NCI-H1105 treated with DMSO at 0.1 percent for 48 hours (cell line): ENCODE results near the gene SRD5A1.

Source experiments
- DNase-seq: peaks from one replicate; lab custom pipeline; 2025; lab: John Stamatoyannopoulos, UW

The SRD5A1 gene

DNA sequence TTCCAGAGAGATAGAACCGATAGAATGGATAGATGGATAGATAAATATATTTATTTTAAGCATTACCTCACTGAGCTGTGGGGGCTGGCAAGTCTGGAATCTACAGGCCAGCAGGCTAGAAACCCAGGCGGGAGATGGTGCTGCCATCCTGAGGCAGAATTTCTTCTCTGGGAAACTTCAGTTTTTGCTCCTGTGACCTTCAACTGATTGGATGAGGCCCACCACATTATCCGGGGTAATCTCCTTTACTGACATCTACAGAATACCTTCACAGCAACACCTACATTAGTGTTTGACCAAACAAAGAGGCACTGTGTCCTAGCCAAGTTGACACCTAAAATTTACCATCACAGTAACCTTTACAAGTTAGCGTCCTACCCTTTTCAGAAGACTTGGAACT lies 50.8 kb downstream of the SRD5A1 start:
- no peak for DNase-seq

DNA sequence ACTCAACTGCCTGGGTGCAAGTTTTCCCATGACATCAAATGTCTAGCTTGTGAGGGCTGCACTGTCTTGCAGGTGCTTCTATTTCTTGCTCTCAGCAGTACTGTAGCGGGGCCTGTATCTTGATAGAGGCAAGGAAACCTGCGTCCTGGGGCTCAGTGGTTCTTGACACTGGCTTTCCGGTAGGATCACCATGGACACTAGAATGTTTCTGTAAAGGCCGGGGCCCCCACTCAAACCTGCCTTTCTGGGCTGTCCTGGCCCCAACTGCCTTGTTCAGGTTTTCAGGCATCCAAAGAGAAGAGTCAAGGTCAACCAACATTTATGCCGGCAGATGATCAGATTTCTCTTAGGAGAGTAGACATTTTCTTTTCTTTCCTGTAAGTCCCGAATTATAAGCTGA lies 53.3 kb downstream of the SRD5A1 start:
- no peak for DNase-seq

DNA sequence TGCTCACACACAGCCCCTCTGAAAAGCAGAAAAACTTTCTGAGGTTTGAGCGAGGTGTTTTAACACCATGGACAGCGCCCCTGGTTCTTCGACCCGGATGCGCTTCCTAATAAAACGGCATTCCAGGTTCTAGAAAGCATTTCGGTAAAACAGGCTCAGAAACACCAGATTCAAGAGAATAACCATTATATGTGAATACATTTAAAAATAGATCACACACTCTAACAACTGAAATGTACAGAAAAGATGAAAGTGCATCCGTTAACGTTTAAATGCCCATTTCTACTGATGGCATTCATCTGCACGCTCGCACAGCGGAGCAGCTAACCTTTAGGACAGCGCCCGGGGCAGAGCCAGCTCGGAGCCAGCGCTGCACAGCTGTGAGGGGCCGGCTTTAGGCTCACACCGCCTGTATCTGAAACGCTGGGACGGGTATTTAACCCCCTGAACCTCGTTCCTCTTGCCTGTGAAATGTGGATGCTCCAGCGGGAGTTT lies 53.7 kb downstream of the SRD5A1 start:
- DNase-seq: no peak

DNA sequence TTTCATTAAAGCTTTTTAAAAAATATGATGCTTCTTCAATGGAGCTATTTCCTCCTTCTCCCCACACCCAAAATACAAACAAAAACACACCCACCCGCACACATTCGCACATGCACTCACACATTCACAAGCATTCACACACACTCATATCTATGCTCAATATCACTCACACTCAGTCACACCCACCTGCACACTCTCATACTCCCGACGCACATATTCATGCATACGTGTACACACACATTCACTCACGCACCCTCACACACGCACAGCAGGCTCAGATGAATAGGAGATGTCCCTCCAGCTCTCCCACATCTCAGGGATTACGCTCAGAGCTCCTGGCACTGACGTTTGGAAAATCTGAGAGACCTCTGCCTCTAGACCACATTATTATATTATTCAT lies 54.3 kb downstream of the SRD5A1 start:
- DNase-seq: no peak

DNA sequence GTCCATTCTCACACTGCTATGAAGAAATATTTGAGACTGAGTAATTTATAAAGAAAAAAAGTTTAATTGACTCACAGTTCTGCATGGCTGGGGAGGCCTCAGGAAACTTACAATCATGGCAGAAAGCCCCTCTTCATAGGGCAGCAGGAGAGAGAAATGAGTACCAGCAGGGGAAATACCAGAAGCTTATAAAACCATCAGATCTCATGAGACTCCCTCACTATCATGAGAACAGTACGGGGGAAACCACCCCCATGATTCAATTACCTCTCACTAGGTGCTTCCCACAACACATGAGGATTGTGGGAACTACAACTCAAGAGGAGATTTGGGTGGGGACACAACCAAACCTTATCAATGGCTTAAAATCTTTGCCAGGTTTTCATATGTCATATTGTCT lies 59.7 kb downstream of the SRD5A1 start:
- DNase-seq: no peak

DNA sequence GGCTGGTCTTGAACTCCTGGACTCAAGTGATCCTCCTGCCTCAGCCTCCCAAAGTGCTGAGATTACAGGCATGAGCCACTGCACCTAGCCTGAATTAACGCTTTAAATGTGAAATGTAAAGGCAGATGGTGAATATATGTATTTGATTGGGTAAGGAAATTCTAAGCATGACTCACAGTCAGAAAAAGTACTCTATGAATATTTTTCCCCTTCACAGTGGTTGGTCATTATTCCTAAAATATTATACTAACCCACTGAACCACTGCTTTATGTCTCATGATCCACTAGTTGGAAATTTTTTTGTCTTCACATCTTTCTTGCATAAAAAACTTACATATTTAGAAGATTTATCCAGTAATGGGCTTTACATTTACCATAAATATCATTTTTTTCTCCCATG lies 65.5 kb downstream of the SRD5A1 start:
- DNase-seq: no peak

DNA sequence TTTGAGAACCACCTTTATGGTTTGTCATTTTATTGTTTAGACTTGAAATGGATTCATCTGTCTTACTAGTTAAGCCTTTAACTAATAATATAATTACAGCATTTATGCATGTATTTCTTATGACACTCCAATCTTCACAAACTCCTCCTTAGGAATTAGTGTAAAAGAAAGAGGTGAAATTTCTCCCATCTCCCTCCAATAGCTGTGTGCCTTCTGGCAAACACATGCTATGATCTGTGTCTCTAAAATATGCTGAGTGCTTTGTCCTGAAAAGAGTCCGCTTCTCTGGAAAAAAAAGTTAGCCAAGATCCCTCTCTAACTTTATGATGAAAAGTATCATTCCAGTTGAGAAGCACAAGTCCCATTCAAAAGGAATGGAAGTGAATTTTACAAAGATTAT lies 66.1 kb downstream of the SRD5A1 start:
- DNase-seq: no peak

DNA sequence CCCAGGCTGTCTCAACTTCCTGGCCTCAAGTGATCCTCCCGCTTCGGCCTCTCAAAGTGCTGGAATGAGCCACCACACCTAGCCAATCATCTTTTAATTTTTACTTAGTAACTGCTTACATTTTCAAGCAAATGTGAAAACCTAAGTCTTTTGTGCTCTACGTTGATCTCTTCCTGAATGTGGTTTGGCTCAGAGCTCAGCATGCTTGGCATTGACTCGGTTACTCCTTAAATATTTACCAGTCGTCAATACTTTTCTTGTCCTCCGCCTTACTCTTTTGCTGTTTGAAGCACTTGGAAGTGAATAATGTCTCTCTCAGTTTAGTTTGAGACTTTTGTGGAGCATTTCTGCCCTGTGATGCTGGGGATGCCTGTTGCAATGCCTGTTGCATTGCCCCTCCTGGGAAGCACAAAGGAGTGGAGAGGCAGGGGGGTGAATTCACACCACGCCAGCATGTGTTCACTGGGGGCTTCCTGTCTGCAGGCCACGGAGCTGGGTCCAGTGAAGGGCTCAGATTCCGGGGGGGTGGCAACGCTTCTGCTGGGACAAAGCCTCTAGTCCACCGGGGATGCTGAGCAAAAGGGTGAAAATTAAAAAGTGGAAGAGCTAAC lies 66.9 kb downstream of the SRD5A1 start:
- no peak for DNase-seq

DNA sequence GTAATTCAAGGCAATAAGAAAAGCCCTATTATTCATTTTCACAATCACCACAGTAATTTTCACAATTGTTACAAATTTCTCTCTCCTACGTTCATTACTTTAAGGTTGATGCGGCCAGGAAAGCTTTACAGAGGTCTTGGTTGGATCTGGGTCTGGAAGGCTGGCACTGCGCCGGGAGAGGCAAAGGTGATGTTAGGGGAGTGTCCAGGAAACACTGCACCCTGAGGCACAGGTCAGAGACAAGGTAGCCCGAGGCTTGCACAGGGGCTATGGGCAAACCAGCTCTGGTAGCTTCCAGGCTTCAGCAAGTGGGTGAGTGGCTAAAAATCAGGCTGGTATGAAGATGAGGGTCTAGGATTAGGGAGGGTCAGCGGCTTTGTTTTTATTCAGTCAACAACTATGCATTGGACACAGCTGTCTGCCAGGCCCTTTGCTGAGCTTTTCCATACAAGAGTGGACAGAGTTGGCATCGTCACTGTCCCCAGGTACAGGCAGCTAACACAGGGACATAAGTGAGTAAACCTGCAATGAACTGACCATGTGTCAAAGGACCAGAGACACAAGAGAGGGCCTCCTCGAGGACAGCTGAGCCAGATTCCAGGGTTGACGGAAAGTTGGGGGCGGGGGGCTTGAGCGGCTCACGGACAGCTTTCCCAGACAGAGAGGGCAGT lies 67.6 kb downstream of the SRD5A1 start:
- no peak for DNase-seq

DNA sequence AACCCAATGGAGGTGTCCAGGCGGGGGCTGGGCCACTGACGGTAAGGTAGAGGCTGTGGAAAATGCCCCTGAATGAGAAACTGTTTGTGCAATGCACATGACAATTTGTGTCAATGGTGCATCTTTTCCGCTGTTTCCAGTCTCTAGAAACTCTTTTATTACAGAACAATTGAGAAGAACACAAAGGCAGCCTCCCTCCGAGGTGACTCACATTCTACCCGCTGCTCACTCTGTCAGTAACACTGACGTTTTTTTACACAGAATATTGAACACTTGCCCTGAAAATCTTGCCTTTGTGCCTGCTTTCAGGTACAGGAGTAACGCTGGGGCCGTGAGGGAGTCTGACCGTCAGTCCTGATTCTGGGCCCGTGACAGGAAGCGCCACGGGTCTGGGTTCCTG lies 68.3 kb downstream of the SRD5A1 start:
- no peak for DNase-seq

DNA sequence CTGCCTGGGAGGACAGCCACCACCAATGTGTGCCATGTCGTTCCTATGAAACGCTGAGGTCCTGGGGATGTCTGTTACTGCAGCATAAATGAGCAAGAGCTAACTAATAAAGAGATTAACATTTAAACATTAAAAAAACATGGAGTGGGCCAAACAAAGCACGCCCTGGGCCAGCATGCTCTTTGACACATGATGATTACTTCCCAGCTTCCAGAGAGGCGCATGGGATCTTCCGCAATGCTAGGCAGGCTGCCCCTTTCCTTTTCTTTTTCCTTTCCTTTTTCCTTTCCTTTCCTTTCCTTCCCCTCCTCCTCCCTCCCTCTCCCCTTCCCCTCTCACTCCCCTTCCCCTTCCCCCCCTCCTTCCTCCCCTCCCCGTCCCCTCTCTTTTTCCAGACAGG lies 69.4 kb downstream of the SRD5A1 start:
- DNase-seq: no peak

DNA sequence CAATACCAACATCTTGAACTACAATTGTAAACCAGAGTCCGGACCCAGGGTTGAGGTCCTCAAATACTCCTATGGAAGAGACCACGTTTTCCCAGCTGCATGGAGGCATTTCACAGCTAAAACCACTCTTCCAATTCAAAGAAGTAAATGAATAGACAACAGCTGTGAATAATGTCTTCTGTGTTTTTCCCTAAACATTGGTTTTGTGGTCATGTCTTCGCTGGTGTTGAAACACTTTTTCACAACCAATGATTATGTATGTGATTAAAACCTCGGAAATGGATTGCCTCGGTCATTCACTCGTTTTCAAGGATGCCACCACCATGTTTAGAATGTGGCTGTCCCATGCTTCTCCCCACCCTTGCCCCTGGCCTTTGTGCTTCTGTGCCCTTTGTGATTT lies 70.6 kb downstream of the SRD5A1 start:
- DNase-seq: no peak

DNA sequence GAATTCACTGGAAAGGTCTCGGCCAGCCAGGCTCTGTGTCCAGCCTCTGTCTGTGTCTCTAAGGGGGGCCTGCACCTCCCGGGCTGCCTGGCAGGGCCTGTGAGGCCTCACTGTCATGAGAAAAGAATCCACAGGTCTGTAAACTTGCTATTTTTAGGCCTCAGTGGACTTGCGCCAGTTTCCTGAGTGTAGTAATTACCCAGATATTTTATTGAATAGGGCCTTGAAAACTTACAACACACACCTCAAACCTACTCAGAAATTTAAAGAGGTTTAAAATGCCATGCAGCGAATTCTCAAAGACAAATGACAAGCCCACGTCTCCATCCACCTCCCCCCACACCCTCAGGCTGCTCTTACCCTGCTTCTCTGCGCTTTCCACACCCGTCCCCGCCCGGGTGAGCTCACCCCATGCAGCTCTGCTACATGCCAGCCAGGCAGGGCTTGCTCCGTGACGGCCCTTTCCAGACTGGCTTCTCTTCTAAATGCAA lies 71.2 kb downstream of the SRD5A1 start:
- DNase-seq: no peak

DNA sequence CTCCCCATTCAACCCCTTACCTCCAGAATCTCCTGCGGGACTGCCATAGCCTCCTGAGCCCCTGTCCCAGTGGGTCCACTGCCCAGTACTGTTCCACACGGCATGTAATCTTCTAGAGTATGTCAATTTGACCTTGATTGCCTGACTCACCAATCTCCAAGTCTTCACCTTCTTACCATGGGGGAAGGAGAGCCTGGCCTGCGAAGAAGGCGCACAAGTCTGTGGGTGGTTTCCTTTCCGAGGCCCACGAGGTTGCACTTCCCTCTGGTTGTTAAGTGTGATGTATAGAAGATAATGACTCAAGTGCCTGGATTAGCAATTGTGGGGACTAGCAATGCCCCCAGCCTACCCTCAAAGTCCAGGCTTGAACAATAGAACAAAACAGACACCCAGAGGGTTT lies 71.8 kb downstream of the SRD5A1 start:
- DNase-seq: no peak

DNA sequence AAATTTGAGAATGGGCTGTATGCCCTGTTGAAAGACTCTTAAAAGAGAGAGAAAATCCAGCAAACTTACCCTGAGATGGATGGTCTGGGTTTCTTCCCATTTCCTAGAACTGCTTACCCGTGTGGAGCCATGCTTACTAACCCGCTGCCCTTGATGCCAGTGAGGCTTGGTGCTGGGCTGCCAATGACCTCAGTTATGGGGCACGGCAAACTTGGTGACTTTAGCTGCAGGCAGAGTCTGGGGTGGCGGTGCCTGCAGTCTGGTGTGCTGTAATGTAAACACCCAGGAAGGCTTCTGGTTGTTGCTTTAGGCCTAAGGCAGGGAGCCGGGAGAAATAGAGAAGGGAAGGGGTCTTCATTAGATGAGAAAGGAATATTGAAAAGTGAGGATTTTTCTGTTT lies 72.7 kb downstream of the SRD5A1 start:
- no peak for DNase-seq

DNA sequence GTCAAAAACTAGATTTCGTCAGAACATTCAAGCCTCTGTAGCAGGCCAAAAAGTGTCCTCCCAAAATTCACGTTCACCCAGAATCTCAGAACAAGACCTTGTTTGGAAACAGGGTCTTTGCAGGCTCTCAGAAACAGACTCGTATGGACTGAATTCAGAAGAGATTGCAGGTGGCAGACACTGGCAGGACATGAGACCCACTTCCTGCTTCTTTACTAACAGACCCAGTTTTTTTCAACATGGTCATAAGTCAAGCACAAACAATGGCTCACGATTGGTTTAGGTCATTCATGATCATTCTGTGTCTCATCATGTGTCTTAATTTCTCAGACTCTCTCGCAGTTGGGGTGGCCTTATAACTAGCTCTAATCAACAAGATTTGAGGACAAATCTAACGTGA lies 74.6 kb downstream of the SRD5A1 start:
- DNase-seq: no peak

DNA sequence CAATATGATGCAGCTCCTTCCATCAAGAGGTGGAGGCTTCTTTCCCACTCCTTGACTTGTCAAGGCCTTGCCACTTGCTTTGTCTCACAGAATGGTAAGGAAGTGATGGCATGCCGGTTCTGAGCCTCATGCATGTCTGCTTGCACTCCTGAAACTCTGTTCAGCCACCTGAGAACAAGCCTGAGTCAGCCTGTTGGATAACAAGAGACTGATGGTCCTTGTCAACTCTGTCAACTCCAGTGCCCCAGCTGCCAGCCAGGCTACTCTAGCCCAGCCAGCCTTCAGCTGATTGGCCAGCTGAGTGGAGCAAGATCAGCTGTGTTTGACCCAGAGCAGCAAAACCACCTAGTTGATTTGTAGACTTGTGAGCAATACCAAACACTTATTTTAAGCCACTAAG lies 75.6 kb downstream of the SRD5A1 start:
- no peak for DNase-seq

DNA sequence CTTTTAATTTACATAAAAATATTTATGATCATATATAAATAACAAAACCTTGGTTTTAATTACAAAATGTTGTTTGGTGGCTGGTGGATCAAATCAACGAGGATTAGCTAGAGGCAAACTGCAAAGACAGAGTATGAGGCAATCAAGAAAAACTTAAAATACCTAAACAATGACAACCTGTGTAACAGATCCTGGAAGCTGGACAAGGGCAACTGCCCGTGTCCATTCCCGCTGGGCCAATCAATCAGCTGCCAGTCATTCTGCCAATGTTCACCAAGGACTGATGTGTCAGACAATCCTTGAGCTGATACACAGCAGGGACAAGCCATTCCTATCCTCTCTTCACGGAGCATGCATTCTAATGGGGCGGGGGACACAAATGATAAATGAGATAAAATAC lies 76.8 kb downstream of the SRD5A1 start:
- DNase-seq: no peak

DNA sequence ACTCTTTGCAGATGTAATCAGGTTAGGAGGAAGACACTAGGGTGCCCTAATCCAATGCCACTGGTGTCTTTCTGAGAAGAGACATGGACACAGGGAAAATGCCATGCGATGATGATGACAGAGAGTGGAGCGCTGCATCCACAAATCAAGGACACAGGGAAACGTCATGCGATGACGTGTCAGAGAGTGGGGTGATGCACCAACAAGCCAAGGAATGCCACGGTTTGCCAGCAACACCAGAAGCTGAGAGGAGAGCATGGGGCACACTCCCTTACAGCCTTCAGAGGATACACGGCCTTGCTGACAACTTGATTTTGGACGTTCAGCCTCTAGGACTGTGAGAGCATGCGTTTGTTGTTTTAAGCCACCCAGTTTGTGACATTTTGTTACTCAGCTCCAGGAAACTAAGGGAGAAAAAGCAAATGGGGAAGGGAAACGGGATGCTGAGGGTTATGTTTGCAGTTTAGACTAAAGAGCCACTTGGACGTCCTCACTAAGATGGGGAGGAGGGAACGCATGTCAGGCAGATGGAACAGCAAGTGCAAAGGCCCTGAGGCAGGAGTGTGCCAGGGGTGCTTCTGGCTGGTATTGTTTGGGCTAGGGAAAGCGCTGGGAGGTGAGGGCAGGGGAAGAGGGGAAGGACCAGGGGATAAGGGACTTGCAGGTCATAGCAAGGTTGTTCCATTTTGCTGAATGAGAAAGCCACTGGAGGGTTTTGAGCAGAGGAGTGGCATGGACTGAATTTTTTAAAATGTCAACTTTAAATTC lies 77.5 kb downstream of the SRD5A1 start:
- no peak for DNase-seq

DNA sequence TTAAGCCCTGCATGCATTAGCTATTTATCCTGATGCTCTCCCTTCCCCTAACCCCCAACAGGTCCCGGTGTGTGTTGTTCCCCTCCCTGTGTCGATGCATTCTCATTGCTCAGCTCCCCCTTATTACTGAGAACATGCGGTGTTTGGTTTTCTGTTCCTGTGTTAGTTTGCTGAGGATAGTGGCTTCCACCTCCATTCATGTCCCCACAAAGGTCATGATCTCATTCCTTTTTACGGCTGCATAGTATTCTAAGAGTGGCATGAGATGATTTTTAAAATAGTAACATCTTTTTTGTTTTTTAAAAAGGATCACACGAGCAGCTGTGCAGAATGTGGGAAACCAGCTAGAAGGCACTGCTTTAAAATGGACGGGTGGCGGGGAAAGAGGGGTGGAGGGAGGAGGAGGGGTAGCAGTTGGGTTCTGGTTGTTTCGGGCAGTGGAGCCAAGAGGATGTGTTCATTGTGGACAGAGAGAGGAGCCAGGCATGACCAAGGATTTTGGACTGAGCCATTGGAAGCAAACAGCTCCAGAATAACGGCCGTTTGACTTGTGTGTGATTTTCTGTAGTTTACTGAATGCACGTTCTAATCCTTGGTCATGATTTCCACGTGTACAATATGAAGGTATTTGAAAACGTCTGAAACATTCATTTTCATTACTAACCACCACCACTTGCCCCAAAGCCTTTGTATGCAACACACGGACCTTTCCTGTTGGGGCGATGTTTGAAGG lies 78.3 kb downstream of the SRD5A1 start:
- no peak for DNase-seq

DNA sequence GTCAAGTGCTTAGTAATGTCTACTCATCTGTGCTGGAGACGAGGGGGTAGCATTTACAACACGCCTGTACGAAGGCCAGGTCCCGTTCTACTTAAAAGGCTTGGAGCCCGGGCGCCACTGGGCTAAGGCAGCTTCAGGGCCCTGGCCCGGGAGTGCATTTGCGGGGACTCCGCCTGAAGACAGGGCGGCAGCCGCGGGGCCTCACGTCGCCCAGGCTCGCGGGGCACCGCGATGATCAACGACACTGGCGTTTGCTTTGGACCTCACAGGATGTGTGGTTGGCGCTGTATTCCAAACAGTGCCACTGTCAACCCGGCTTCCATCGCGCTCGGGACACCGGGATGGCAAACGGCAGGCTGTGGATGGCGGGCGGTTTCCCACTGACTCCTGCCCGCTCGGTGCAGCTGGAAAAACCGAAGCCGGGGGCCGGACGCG lies 78.9 kb downstream of the SRD5A1 start:
- peak; percentile 41 for DNase-seq

DNA sequence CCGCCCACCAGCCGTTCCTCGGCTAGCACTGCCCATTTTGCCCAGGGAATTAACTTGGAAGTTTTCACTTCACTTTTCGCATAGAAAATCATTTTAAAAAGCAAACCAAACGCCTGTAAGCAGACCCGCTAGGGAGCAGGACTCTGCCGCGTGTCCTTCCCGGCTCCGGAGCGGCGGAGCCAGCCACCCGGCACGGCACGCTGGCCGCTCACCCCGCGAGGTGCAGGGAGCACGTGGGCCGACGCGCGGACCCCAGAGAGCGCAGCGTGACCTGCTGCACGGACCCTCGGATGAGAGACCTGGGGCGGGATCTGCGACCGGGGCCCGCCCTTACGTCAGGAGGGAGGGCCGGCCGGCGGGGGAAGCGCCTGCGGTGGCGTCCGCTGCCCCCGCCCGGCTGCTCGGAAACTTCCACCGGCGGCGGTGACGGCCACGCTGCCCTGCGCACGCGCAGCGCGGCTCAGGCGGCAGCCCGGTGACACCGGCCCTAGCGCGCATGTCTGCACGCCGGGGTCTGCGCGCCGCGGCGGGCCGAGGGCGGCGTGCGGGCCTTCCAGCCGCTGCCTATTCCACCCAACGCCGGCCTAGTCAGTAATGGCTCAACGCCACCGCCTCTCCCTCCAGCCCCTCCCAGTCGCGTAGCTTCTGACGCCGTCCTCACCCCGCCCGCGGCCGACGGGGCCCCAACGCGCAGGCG lies 79.5 kb downstream of the SRD5A1 start:
- DNase-seq: peak; percentile 96
